K562 (cell line): ENCODE results near the gene PTK7. TPM values are rescaled to one million over a fixed set of nuclear protein-coding genes. Genes with fewer than 3 reads are reported as not detected.

Source experiments
- ETS1 ChIP-seq: conservative IDR thresholded peaks from 2 replicates; pipeline ENCODE4 v1.6.1; 2011; ENCODE audit warnings: low read depth, mild to moderate bottlenecking, low read length; ENCODE audit not compliant: control insufficient read depth
- FOXP4 ChIP-seq: sonication (generic); formaldehyde crosslinking; IDR thresholded peaks from 2 replicates; pipeline ENCODE4 v1.8.0; 2022; ENCODE audit warnings: mild to moderate bottlenecking, missing genetic modification reagents, borderline replicate concordance
- GATAD2B ChIP-seq: fragments of 450-650 bp; IDR thresholded peaks from 2 replicates; pipeline ENCODE4 v1.6.1; 2017; ENCODE audit warnings: mild to moderate bottlenecking, borderline replicate concordance
- HDAC2 ChIP-seq: fragments of 450-650 bp; IDR thresholded peaks from 2 replicates; pipeline ENCODE4 v1.6.1; 2016; ENCODE audit warnings: mild to moderate bottlenecking
- HMGN3 ChIP-seq: IDR thresholded peaks from 2 replicates; pipeline ENCODE4 v1.6.1; 2011; ENCODE audit warnings: borderline replicate concordance, low read depth, mild to moderate bottlenecking, mixed read lengths, low read length; ENCODE audit not compliant: insufficient read length; ENCODE audit errors: extremely low read depth
- HMGXB4 ChIP-seq: sonication (generic); formaldehyde crosslinking; IDR thresholded peaks from 2 replicates; pipeline ENCODE4 v1.8.1; 2023; ENCODE audit warnings: mild to moderate bottlenecking, missing genetic modification reagents
- HNRNPK ChIP-seq: fragments of 200-400 bp; formaldehyde crosslinking; IDR thresholded peaks from one replicate; pipeline ENCODE4 v1.6.1; 2018; ENCODE audit warnings: mild to moderate bottlenecking, low read depth, low read length; ENCODE audit not compliant: poor library complexity, severe bottlenecking
- IRF2 ChIP-seq: sonication (generic); formaldehyde crosslinking; IDR thresholded peaks from 2 replicates; pipeline ENCODE4 v1.8.1; 2022; ENCODE audit warnings: mild to moderate bottlenecking, missing genetic modification reagents
- MITF ChIP-seq: IDR thresholded peaks from 2 replicates; pipeline ENCODE4 v1.6.1; 2014; ENCODE audit warnings: antibody characterized with exemption
- MYC ChIP-seq, 2 experiments: fragments of 250-450 bp in 1 of 2; sonication (Bioruptor Pico) in 1 of 2; IDR thresholded peaks; 2 replicates each; pipeline versions ENCODE4 v1.5.1 to v1.6.1; 2012 to 2021; ENCODE audit warnings: low read depth in 2 of 2, borderline replicate concordance in 1 of 2, improper control_type of control experiment in 1 of 2, low read length in 1 of 2, mild to moderate bottlenecking in 1 of 2, moderate library complexity in 1 of 2
- SP1 ChIP-seq: sonication (generic); formaldehyde crosslinking; IDR thresholded peaks from 2 replicates; pipeline ENCODE4 v1.8.1; 2022; ENCODE audit warnings: mild to moderate bottlenecking, missing genetic modification reagents
- TAF7 ChIP-seq: fragments of 450-650 bp; IDR thresholded peaks from 2 replicates; pipeline ENCODE4 v1.6.1; 2016; ENCODE audit warnings: missing genetic modification characterization, missing compliant biosample characterization
- ZBTB17 ChIP-seq: fragments of 450-650 bp; formaldehyde crosslinking; IDR thresholded peaks from 2 replicates; pipeline ENCODE4 v1.4.0; 2020; ENCODE audit warnings: mild to moderate bottlenecking
- ZC3H11A ChIP-seq: IDR thresholded peaks from 2 replicates; pipeline ENCODE4 v1.6.1; 2012; ENCODE audit warnings: low read depth, low read length, improper control_type of control experiment
- ZFP30 ChIP-seq: fragments of 250-450 bp; sonication (Bioruptor Pico); IDR thresholded peaks from 2 replicates; pipeline ENCODE4 v1.8.0; 2022; ENCODE audit warnings: moderate library complexity, mild to moderate bottlenecking, inconsistent platforms, borderline replicate concordance
- ZNF12 ChIP-seq: sonication (generic); formaldehyde crosslinking; IDR thresholded peaks from 2 replicates; pipeline ENCODE4 v1.4.0; 2020; ENCODE audit warnings: mild to moderate bottlenecking, missing genetic modification reagents
- ZNF561 ChIP-seq: fragments of 450-650 bp; formaldehyde crosslinking; conservative IDR thresholded peaks from 2 replicates; pipeline ENCODE4 v1.4.0; 2020; ENCODE audit warnings: mild to moderate bottlenecking, moderate library complexity
- ZNF77 ChIP-seq: fragments of 250-450 bp; sonication (Bioruptor Pico); IDR thresholded peaks from 2 replicates; pipeline ENCODE4 v1.5.0; 2020
- polyA plus RNA-seq, 8 experiments: library from polyadenylated mRNA; depleted of rRNA in 4 of 8; stranded (reverse) in 5 of 8; unstranded in 3 of 8; fragments of >200 nt; fragmentation: Nextera tagmentation in 2 of 8; fragmentation: Illumina TruSeq in 1 of 8; extraction: Ambion mirVana in 2 of 8; extraction: Trizol in 1 of 8; gene quantifications; 2 replicates each; pipeline versions ENCODE4 v1.2.1 to v1.2.3, GENCODE V29; 2011 to 2014; ENCODE audit warnings: inconsistent platforms in 1 of 8, missing spikeins in 1 of 8
- total RNA-seq, 7 experiments: library from RNA; depleted of rRNA in 6 of 7; stranded (reverse); fragments of >200 nt in 6 of 7; fragmentation: Illumina TruSeq in 2 of 7; extraction: Trizol in 2 of 7; gene quantifications; 2 replicates each; pipeline versions ENCODE4 v1.2.1 to v1.2.3, GENCODE V29; 2011 to 2021; ENCODE audit warnings: low replicate concordance in 1 of 7

Gene PTK7
- total and polyA plus RNA-seq, 9 of the 15 experiments (the other 6 are each of a cell fraction or from before 2014, with no cell fraction given): 0.20 to 6.8 (median 4.2) TPM

- TF ChIP-seq HMGN3 (peak; percentile 96), ZNF561 (no peak), MYC (IDR thresholded peaks at IDR 0.05; ENCODE audit: low read depth, low read length) (peak; percentile 93), MYC (CRISPR knock-in tag; IDR thresholded peaks at IDR 0.05; ENCODE audit: borderline replicate concordance, low read depth) (no peak; the same call in 1 of the 2 replicates), HDAC2 (peak; percentile 50), TAF7 (tag) (peak; percentile 45; the same call in 1 of the 2 replicates), ETS1 (peak; percentile 75; the same call in 1 of the 2 replicates), MITF (0 out of 2 replicates have a peak, but pooled peaks have one; percentile 73), HMGXB4 (CRISPR knock-in tag) (0 out of 2 replicates have a peak, but pooled peaks have one; percentile 20), ZC3H11A (0 out of 2 replicates have a peak, but pooled peaks have one; percentile 47), FOXP4 (peak; percentile 96), ZNF77 (no peak), IRF2 (CRISPR knock-in tag) (no peak), ZFP30 (no peak), GATAD2B (peak; percentile 61; the same call in 1 of the 2 replicates), SP1 (CRISPR knock-in tag) (peak; percentile 83), ZBTB17 (peak; percentile 77; the same call in 1 of the 2 replicates), ZNF12 (CRISPR knock-in tag) (peak; percentile 13; the same call in 1 of the 2 replicates), HNRNPK (peak; percentile 55)
Measured at GRCh38 chr6:43181942-43182860, 106.1 kb downstream of the PTK7 start, which contains the start of gene CUL9 (continued).
